SK-N-SH treated with all-trans-retinoic acid at 6 μM for 48 hours (cell line): ENCODE data around the gene ICA1.

Experiments used
- ATAC-seq: fragments of 200-7000 bp; cut with Tn5 transposase; 3 replicates; pipeline ENCODE4 v1.9.1; 2020; ENCODE audit warnings: mild to moderate bottlenecking, moderate library complexity
- ARNTL ChIP-seq: fragments of 450-650 bp; formaldehyde crosslinking; IDR thresholded peaks from 2 replicates; pipeline ENCODE4 v1.5.0; 2020; ENCODE audit warnings: low read depth, mild to moderate bottlenecking, moderate library complexity, borderline replicate concordance
- BACH2 ChIP-seq: fragments of 250-450 bp; sonication (Bioruptor Pico); IDR thresholded peaks from 2 replicates; pipeline ENCODE4 v1.9.0; 2021; ENCODE audit warnings: mild to moderate bottlenecking, borderline replicate concordance
- CREB5 ChIP-seq: fragments of 250-450 bp; sonication (Bioruptor Pico); IDR thresholded peaks from 2 replicates; pipeline ENCODE4 v1.5.1; 2020; ENCODE audit warnings: low read depth, mild to moderate bottlenecking, moderate library complexity
- CSDC2 ChIP-seq: fragments of 250-450 bp; sonication (Bioruptor Pico); IDR thresholded peaks from 2 replicates; pipeline ENCODE4 v1.5.0; 2020; ENCODE audit warnings: mild to moderate bottlenecking, moderate library complexity
- CSRNP3 ChIP-seq: fragments of 250-450 bp; sonication (Bioruptor Pico); IDR thresholded peaks from 2 replicates; pipeline ENCODE4 v1.5.1; 2021; ENCODE audit warnings: mild to moderate bottlenecking, moderate library complexity
- ESRRG ChIP-seq: fragments of 250-450 bp; sonication (Bioruptor Pico); IDR thresholded peaks from 2 replicates; pipeline ENCODE4 v1.6.1; 2021; ENCODE audit warnings: mild to moderate bottlenecking
- GLIS3 ChIP-seq: fragments of 250-450 bp; sonication (Bioruptor Pico); IDR thresholded peaks from 2 replicates; pipeline ENCODE4 v1.5.0; 2020; ENCODE audit warnings: mild to moderate bottlenecking, moderate library complexity
- OSR1 ChIP-seq: fragments of 250-450 bp; sonication (Bioruptor Pico); IDR thresholded peaks from 2 replicates; pipeline ENCODE4 v1.8.0; 2022; ENCODE audit warnings: moderate library complexity, mild to moderate bottlenecking, inconsistent platforms
- PATZ1 ChIP-seq: fragments of 250-450 bp; sonication (Bioruptor Pico); IDR thresholded peaks from 2 replicates; pipeline ENCODE4 v1.8.0; 2020; ENCODE audit warnings: mild to moderate bottlenecking, moderate library complexity, borderline replicate concordance
- POU6F1 ChIP-seq: fragments of 250-450 bp; sonication (Bioruptor Pico); IDR thresholded peaks from 2 replicates; pipeline ENCODE4 v1.8.0; 2021; ENCODE audit warnings: low read depth, mild to moderate bottlenecking, moderate library complexity, borderline replicate concordance
- PPARA ChIP-seq: fragments of 250-450 bp; sonication (Bioruptor Pico); IDR thresholded peaks from 2 replicates; pipeline ENCODE4 v1.5.0; 2020; ENCODE audit warnings: mild to moderate bottlenecking, borderline replicate concordance
- RARB ChIP-seq: fragments of 250-450 bp; sonication (Bioruptor Pico); IDR thresholded peaks from 2 replicates; pipeline ENCODE4 v1.8.0; 2021; ENCODE audit warnings: mild to moderate bottlenecking, moderate library complexity
- TCF4 ChIP-seq: fragments of 250-450 bp; sonication (Bioruptor Pico); IDR thresholded peaks from 2 replicates; pipeline ENCODE4 v1.8.0; 2021; ENCODE audit warnings: mild to moderate bottlenecking, moderate library complexity, borderline replicate concordance
- ZC3H10 ChIP-seq: fragments of 250-450 bp; sonication (Bioruptor Pico); IDR thresholded peaks from 2 replicates; pipeline ENCODE4 v1.5.1; 2021; ENCODE audit warnings: mild to moderate bottlenecking, moderate library complexity
- ZFP3 ChIP-seq: fragments of 250-450 bp; sonication (Bioruptor Pico); IDR thresholded peaks from 2 replicates; pipeline ENCODE4 v1.5.0; 2020; ENCODE audit warnings: mild to moderate bottlenecking, moderate library complexity
- ZNF565 ChIP-seq: fragments of 450-650 bp; formaldehyde crosslinking; conservative IDR thresholded peaks from 2 replicates; pipeline ENCODE4 v1.5.0; 2020; ENCODE audit warnings: low read depth, mild to moderate bottlenecking, moderate library complexity
- ZNF70 ChIP-seq: fragments of 450-650 bp; formaldehyde crosslinking; IDR thresholded peaks from 2 replicates; pipeline ENCODE4 v1.5.0; 2020; ENCODE audit warnings: mild to moderate bottlenecking, moderate library complexity

ICA1 gene

GRCh38 chr7:8160250-8160649, 101.7 kb downstream of the ICA1 start (continued):
- no peak for TF ChIP-seq CREB5
- no peak for TF ChIP-seq GLIS3 (CRISPR knock-in tag)
- TF ChIP-seq ZC3H10 = no peak
- no peak for TF ChIP-seq PATZ1 (CRISPR knock-in tag)
- no peak for TF ChIP-seq PPARA (CRISPR knock-in tag)
- TF ChIP-seq POU6F1 (CRISPR knock-in tag) = no peak
- TF ChIP-seq CSDC2 (CRISPR knock-in tag) = no peak
- TF ChIP-seq ARNTL (CRISPR knock-in tag) = no peak

GRCh38 chr7:8159595-8159994, 102.4 kb downstream of the ICA1 start:
- TF ChIP-seq ESRRG (CRISPR knock-in tag) (no peak), POU6F1 (CRISPR knock-in tag) (no peak)
- no peak for ATAC-seq

DNA sequence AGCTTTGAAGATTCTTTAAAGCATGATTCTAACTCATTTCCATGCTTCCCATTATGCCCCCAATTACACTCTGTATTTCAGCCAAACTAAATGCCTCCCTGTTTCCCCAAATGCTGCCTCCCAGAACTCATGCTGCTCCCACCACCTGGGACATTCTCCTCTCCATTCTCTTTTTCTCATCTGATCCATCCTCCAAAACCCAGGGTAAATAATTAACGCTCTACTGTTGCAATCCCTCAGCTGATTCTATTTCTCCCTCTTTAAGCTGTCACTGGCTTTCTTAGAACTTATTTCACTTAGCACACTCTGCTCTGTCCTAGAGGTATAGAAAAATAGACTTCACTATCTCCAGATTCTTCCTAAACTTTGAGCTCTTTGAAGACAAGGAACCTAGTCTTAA, 104.7 kb downstream of the ICA1 start:
- TF ChIP-seq TCF4 (CRISPR knock-in tag) (no peak), CSRNP3 (CRISPR knock-in tag) (no peak), ZNF70 (no peak), ZC3H10 (no peak)
- no peak for ATAC-seq

- ATAC-seq = no peak
- TF ChIP-seq GLIS3 (CRISPR knock-in tag) (no peak), CSDC2 (CRISPR knock-in tag) (no peak), ARNTL (CRISPR knock-in tag) (no peak), ZFP3 (no peak), CREB5 (no peak), OSR1 (no peak), PATZ1 (CRISPR knock-in tag) (no peak), BACH2 (no peak), TCF4 (CRISPR knock-in tag) (no peak), RARB (CRISPR knock-in tag) (no peak), ZNF70 (no peak), ESRRG (CRISPR knock-in tag) (no peak), ZNF565 (CRISPR knock-in tag) (no peak), POU6F1 (CRISPR knock-in tag) (no peak)
These were observed 106.1 kb downstream of the ICA1 start for GRCh38 chr7:8155836-8156235.
